K562 (cell line): ENCODE measurements around the gene RIC8B. TPM values are rescaled to one million over a fixed set of nuclear protein-coding genes. Genes with fewer than 3 reads are reported as not detected.

Experiments
- ATAC-seq: fragments of 200-7000 bp; cut with Tn5 transposase; 3 replicates; pipeline ENCODE4 v1.9.1; 2020; ENCODE audit warnings: moderate library complexity
- BruUV-seq: library from RNA; stranded (reverse); fragments of 400-500 nt; replicated peaks from 2 replicates; lab custom pipeline; 2021; lab: Mats Ljungman, UMichigan
- CTCF ChIA-PET: fragments of 300-600 bp; formaldehyde crosslinking; extraction: SDS; loops from one replicate; lab custom pipeline; 2021; ENCODE audit warnings: low intra/inter-chr PET ratio; lab: Yijun Ruan, JAX
- POLR2A ChIA-PET: fragments of 300-600, 350-650 bp; sonication (Branson Sonifier 250); formaldehyde crosslinking; extraction: SDS; loops from one replicate; lab custom pipeline; 2021; ENCODE audit warnings: antibody characterized with exemption, inconsistent platforms; lab: Yijun Ruan, JAX
- DNase-seq, 4 experiments: peaks; one replicate each; pipeline versions ENCODE4 v3.0.0 to v3.0.0-alpha.2; 2011 to 2018; ENCODE audit warnings: low spot score in 3 of 4, mixed read lengths in 3 of 4; ENCODE audit errors: extremely low read depth in 1 of 4
- FAIRE-seq: peaks from 2 replicates; lab custom pipeline; 2011; peaks lifted over from hg19 to GRCh38; lab: Jason Lieb, UNC
- H2AFZ ChIP-seq: 2 replicates; pipeline ENCODE4 v1.6.0; 2011; ENCODE audit warnings: low read depth, low read length, control low read depth, inconsistent platforms
- H3K27ac ChIP-seq: fragments of 200-600 bp; 3 replicates; pipeline ENCODE4 v1.8.0; 2011; ENCODE audit warnings: low read depth, mild to moderate bottlenecking, control low read depth, inconsistent platforms, low read length, moderate library complexity, mixed read lengths; ENCODE audit errors: extremely low read depth
- H3K27me3 ChIP-seq, 2 experiments: fragments of 300-600 bp in 1 of 2; 2 replicates in 1 of 2; 3 replicates in 1 of 2; pipeline versions ENCODE4 v1.6.0 to v1.8.0; 2011; ENCODE audit warnings: inconsistent platforms in 2 of 2, low read length in 2 of 2, mild to moderate bottlenecking in 1 of 2, mixed read lengths in 1 of 2, moderate library complexity in 1 of 2; ENCODE audit not compliant: control insufficient read depth in 2 of 2, insufficient read depth in 2 of 2
- H3K36me3 ChIP-seq: fragments of 300-600 bp; 3 replicates; pipeline ENCODE4 v1.8.0; 2011; ENCODE audit warnings: mild to moderate bottlenecking, low read length, inconsistent platforms; ENCODE audit not compliant: control insufficient read depth, insufficient read depth
- H3K4me1 ChIP-seq, 2 experiments: fragments of 200-600 bp in 1 of 2; replicated peaks in 1 of 2; 2 replicates in 1 of 2; 3 replicates in 1 of 2; pipeline versions ENCODE4 v1.5.1 to v1.8.0; 2011; ENCODE audit warnings: inconsistent platforms in 2 of 2, low read length in 2 of 2, mild to moderate bottlenecking in 1 of 2, mixed read lengths in 1 of 2, moderate library complexity in 1 of 2; ENCODE audit not compliant: control insufficient read depth in 2 of 2, insufficient read depth in 2 of 2
- H3K4me2 ChIP-seq: 2 replicates; pipeline ENCODE4 v1.6.1; 2011; ENCODE audit warnings: low read length, control low read depth, inconsistent platforms, mixed read lengths; ENCODE audit not compliant: insufficient read depth
- H3K4me3 ChIP-seq: fragments of 200-600 bp; sonication (generic), shearing (Covaris generic); 2 replicates; pipeline ENCODE4 v1.5.1; 2016; ENCODE audit warnings: control low read depth, inconsistent platforms
- H3K79me2 ChIP-seq: fragments of 200-600 bp; 3 replicates; pipeline ENCODE4 v1.8.0; 2011; ENCODE audit warnings: low read length, inconsistent platforms; ENCODE audit not compliant: control insufficient read depth, insufficient read depth
- H3K9ac ChIP-seq, 2 experiments: 2 replicates each; pipeline versions ENCODE4 v1.6.0 to v1.6.1; 2011; ENCODE audit warnings: low read depth in 2 of 2, low read length in 2 of 2, control low read depth in 1 of 2, inconsistent platforms in 1 of 2, mild to moderate bottlenecking in 1 of 2, mixed read lengths in 1 of 2; ENCODE audit not compliant: insufficient read depth in 1 of 2
- H3K9me1 ChIP-seq: one replicate; pipeline ENCODE4 v1.6.0; 2011; ENCODE audit warnings: inconsistent platforms, mild to moderate bottlenecking, low read length, moderate library complexity; ENCODE audit not compliant: control insufficient read depth, insufficient read depth
- H3K9me3 ChIP-seq: replicated peaks from 2 replicates; pipeline ENCODE4 v1.5.1; 2011; ENCODE audit warnings: low read depth, low read length, inconsistent platforms; ENCODE audit not compliant: control insufficient read depth, insufficient read depth
- H4K20me1 ChIP-seq: replicated peaks from 2 replicates; pipeline ENCODE4 v1.6.1; 2011; ENCODE audit warnings: low read length, inconsistent platforms, mixed read lengths; ENCODE audit not compliant: control insufficient read depth, insufficient read depth
- BMI1 ChIP-seq: fragments of 150-350 bp; IDR thresholded peaks from 2 replicates; pipeline ENCODE4 v1.6.1; 2014; ENCODE audit warnings: low read length
- JUN ChIP-seq, 2 experiments: sonication (generic) in 1 of 2; formaldehyde crosslinking in 1 of 2; IDR thresholded peaks; 2 replicates each; pipeline versions ENCODE4 v1.6.1 to v1.8.0; 2012 to 2022; ENCODE audit warnings: borderline replicate concordance in 2 of 2, mild to moderate bottlenecking in 2 of 2, improper control_type of control experiment in 1 of 2, low read depth in 1 of 2, low read length in 1 of 2, missing genetic modification reagents in 1 of 2
- LARP7 ChIP-seq: fragments of 450-650 bp; IDR thresholded peaks from 2 replicates; pipeline ENCODE4 v1.6.1; 2016
- MEIS2 ChIP-seq: fragments of 450-650 bp; IDR thresholded peaks from 2 replicates; pipeline ENCODE4 v1.6.1; 2014; ENCODE audit warnings: mild to moderate bottlenecking; ENCODE audit not compliant: partially characterized antibody
- PCBP1 ChIP-seq: fragments of 200-400 bp; formaldehyde crosslinking; IDR thresholded peaks from 2 replicates; pipeline ENCODE4 v1.6.1; 2018; ENCODE audit warnings: mild to moderate bottlenecking, low read depth, low read length; ENCODE audit not compliant: poor library complexity, severe bottlenecking
- RFX7 ChIP-seq: fragments of 250-450 bp; sonication (Bioruptor Pico); IDR thresholded peaks from 2 replicates; pipeline ENCODE4 v1.5.1; 2021; ENCODE audit warnings: mild to moderate bottlenecking
- SIX5 ChIP-seq, 2 experiments: IDR thresholded peaks; 2 replicates each; pipeline ENCODE4 v1.6.1; 2011; ENCODE audit warnings: low read length in 2 of 2, borderline replicate concordance in 1 of 2, low read depth in 1 of 2, mild to moderate bottlenecking in 1 of 2, moderate library complexity in 1 of 2; ENCODE audit not compliant: insufficient read depth in 1 of 2
- SMARCA4 ChIP-seq: fragments of 450-650 bp; IDR thresholded peaks from 2 replicates; pipeline ENCODE4 v1.6.1; 2016
- WGBS: fragments of 100-300 bp; shearing (Covaris generic); methylation state at CpG from one replicate; pipeline ENCODE4 v1.1.6; 2016; ENCODE audit warnings: low coverage, mixed read lengths; ENCODE audit not compliant: insufficient coverage; ENCODE audit errors: missing lambda C conversion rate; 5-methylcytosine and 5-hydroxymethylcytosine counted together
- in situ Hi-C: fragments of 300-500 bp; cut with MboI; formaldehyde crosslinking; loops from 4 replicates; pipeline ENCODE4 v1.15.0; 2018; ENCODE audit warnings: inconsistent platforms, mixed read lengths
- intact Hi-C: fragments of 100-400 bp; cut with micrococcal nuclease; formaldehyde crosslinking; loops from 2 replicates; pipeline ENCODE4 v1.14.2; 2022
- polyA plus RNA-seq, 8 experiments: library from polyadenylated mRNA; depleted of rRNA in 4 of 8; stranded (reverse) in 5 of 8; unstranded in 3 of 8; fragments of >200 nt; fragmentation: Nextera tagmentation in 2 of 8; fragmentation: Illumina TruSeq in 1 of 8; extraction: Ambion mirVana in 2 of 8; extraction: Trizol in 1 of 8; gene quantifications; 2 replicates each; pipeline versions ENCODE4 v1.2.1 to v1.2.3, GENCODE V29; 2011 to 2014; ENCODE audit warnings: inconsistent platforms in 1 of 8, missing spikeins in 1 of 8
- total RNA-seq, 7 experiments: library from RNA; depleted of rRNA in 6 of 7; stranded (reverse); fragments of >200 nt in 6 of 7; fragmentation: Illumina TruSeq in 2 of 7; extraction: Trizol in 2 of 7; gene quantifications; 2 replicates each; pipeline versions ENCODE4 v1.2.1 to v1.2.3, GENCODE V29; 2011 to 2021; ENCODE audit warnings: low replicate concordance in 1 of 7
- TF ChIP-seq, protein P1 (sequence below): fragments of 450-650 bp; IDR thresholded peaks from 2 replicates; pipeline ENCODE4 v1.6.1; 2016; ENCODE audit warnings: mild to moderate bottlenecking

RIC8B gene
- total and polyA plus RNA-seq, 9 of the 15 experiments (the other 6 are each of a cell fraction or from before 2014, with no cell fraction given) = 0.92 to 8.1 (median 4.8) TPM

DNA sequence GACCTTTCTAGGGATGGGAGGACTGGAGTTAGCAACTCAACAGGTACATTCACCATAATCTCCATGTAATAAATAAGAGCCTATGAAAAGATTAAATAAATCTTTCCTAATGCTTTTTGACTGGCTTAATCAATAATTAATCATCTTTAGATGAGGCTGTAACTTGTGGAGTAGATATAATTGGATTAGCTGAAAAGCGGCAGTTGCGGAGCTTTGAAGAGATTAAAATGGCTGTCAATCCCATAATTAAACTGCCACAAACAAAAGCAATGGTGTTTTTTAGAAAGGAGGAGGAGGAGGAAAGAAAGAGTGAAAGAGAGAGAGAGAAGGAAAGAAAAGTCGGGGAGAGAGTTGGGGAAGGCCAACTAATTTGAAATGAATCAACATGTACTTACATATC lies 110.5 kb downstream of the RIC8B start:
- peaks cover 10% of the 10 kb centered on the region; the same call in 1 of the 3 replicates for H3K36me3 ChIP-seq
- WGBS = 59% methylated on average over 3 of the region's 3 CpGs
- no peaks in the 10 kb centered on the region for H3K27me3 ChIP-seq
- ChIA-PET POLR2A (interaction anchor here (1.4 kb wide), 1 partner anchor 11 kb away, joined by 3 read pairs; no protein-coding TSS in a partner anchor), CTCF (no interaction called here)
- no peak for DNase-seq
- no peak for FAIRE-seq
- no peaks in the 10 kb centered on the region for H3K9me3 ChIP-seq
- intact Hi-C loops = no loop called here
- H3K79me2 ChIP-seq = no peaks in the 10 kb centered on the region
- TF ChIP-seq MEIS2 (no peak), RFX7 (CRISPR knock-in tag) (no peak), SMARCA4 (no peak), LARP7 (no peak), JUN (IDR thresholded peaks at IDR 0.05; ENCODE audit: borderline replicate concordance, low read depth, low read length) (no peak), JUN (CRISPR knock-in tag; IDR thresholded peaks at IDR 0.05; ENCODE audit: borderline replicate concordance) (no peak), PCBP1 (no peak), BMI1 (no peak), SIX5 (IDR thresholded peaks at IDR 0.05; ENCODE audit: borderline replicate concordance in 1 of 2, insufficient read depth in 1 of 2, low read depth in 1 of 2, low read length in 2 of 2) (no peak)
- TF ChIP-seq, protein P1, sequence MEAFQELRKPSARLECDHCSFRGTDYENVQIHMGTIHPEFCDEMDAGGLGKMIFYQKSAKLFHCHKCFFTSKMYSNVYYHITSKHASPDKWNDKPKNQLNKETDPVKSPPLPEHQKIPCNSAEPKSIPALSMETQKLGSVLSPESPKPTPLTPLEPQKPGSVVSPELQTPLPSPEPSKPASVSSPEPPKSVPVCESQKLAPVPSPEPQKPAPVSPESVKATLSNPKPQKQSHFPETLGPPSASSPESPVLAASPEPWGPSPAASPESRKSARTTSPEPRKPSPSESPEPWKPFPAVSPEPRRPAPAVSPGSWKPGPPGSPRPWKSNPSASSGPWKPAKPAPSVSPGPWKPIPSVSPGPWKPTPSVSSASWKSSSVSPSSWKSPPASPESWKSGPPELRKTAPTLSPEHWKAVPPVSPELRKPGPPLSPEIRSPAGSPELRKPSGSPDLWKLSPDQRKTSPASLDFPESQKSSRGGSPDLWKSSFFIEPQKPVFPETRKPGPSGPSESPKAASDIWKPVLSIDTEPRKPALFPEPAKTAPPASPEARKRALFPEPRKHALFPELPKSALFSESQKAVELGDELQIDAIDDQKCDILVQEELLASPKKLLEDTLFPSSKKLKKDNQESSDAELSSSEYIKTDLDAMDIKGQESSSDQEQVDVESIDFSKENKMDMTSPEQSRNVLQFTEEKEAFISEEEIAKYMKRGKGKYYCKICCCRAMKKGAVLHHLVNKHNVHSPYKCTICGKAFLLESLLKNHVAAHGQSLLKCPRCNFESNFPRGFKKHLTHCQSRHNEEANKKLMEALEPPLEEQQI = no peak
- no peaks in the 10 kb centered on the region; a peak in 1 of 5 replicates for H3K4me1 ChIP-seq
- no peaks in the 10 kb centered on the region for H3K9me1 ChIP-seq
- in situ Hi-C loops = no loop called here
- no peak overlapping the region for H3K9ac ChIP-seq
- no peak overlapping the region for H2AFZ ChIP-seq
- no peak overlapping the region for H3K4me2 ChIP-seq
- H3K27ac ChIP-seq = no peak overlapping the region
- no peak for ATAC-seq
- no peak overlapping the region for H3K4me3 ChIP-seq
- no TSS peak for BruUV-seq
- no peaks in the 10 kb centered on the region for H4K20me1 ChIP-seq
